SK-N-SH treated with all-trans-retinoic acid at 6 μM for 48 hours (cell line): ENCODE results near the gene PSMB1.

Experiments
- ATAC-seq: fragments of 200-7000 bp; cut with Tn5 transposase; 3 replicates; pipeline ENCODE4 v1.9.1; 2020; ENCODE audit warnings: mild to moderate bottlenecking, moderate library complexity
- ARNTL ChIP-seq: fragments of 450-650 bp; formaldehyde crosslinking; IDR thresholded peaks from 2 replicates; pipeline ENCODE4 v1.5.0; 2020; ENCODE audit warnings: low read depth, mild to moderate bottlenecking, moderate library complexity, borderline replicate concordance
- BACH2 ChIP-seq: fragments of 250-450 bp; sonication (Bioruptor Pico); IDR thresholded peaks from 2 replicates; pipeline ENCODE4 v1.9.0; 2021; ENCODE audit warnings: mild to moderate bottlenecking, borderline replicate concordance
- CSDC2 ChIP-seq: fragments of 250-450 bp; sonication (Bioruptor Pico); IDR thresholded peaks from 2 replicates; pipeline ENCODE4 v1.5.0; 2020; ENCODE audit warnings: mild to moderate bottlenecking, moderate library complexity
- ESRRG ChIP-seq: fragments of 250-450 bp; sonication (Bioruptor Pico); IDR thresholded peaks from 2 replicates; pipeline ENCODE4 v1.6.1; 2021; ENCODE audit warnings: mild to moderate bottlenecking
- GLIS3 ChIP-seq: fragments of 250-450 bp; sonication (Bioruptor Pico); IDR thresholded peaks from 2 replicates; pipeline ENCODE4 v1.5.0; 2020; ENCODE audit warnings: mild to moderate bottlenecking, moderate library complexity
- ISL1 ChIP-seq: fragments of 250-450 bp; sonication (Bioruptor Pico); IDR thresholded peaks from 2 replicates; pipeline ENCODE4 v2.1.2; 2022; ENCODE audit warnings: mild to moderate bottlenecking, moderate library complexity
- OSR1 ChIP-seq: fragments of 250-450 bp; sonication (Bioruptor Pico); IDR thresholded peaks from 2 replicates; pipeline ENCODE4 v1.8.0; 2022; ENCODE audit warnings: moderate library complexity, mild to moderate bottlenecking, inconsistent platforms
- POU6F1 ChIP-seq: fragments of 250-450 bp; sonication (Bioruptor Pico); IDR thresholded peaks from 2 replicates; pipeline ENCODE4 v1.8.0; 2021; ENCODE audit warnings: low read depth, mild to moderate bottlenecking, moderate library complexity, borderline replicate concordance
- PPARA ChIP-seq: fragments of 250-450 bp; sonication (Bioruptor Pico); IDR thresholded peaks from 2 replicates; pipeline ENCODE4 v1.5.0; 2020; ENCODE audit warnings: mild to moderate bottlenecking, borderline replicate concordance
- RARB ChIP-seq: fragments of 250-450 bp; sonication (Bioruptor Pico); IDR thresholded peaks from 2 replicates; pipeline ENCODE4 v1.8.0; 2021; ENCODE audit warnings: mild to moderate bottlenecking, moderate library complexity
- SNAI2 ChIP-seq: fragments of 250-450 bp; sonication (Bioruptor Pico); IDR thresholded peaks from 2 replicates; pipeline ENCODE4 v1.5.0; 2020; ENCODE audit warnings: mild to moderate bottlenecking, moderate library complexity
- TCF4 ChIP-seq: fragments of 250-450 bp; sonication (Bioruptor Pico); IDR thresholded peaks from 2 replicates; pipeline ENCODE4 v1.8.0; 2021; ENCODE audit warnings: mild to moderate bottlenecking, moderate library complexity, borderline replicate concordance
- TOX ChIP-seq: fragments of 250-450 bp; sonication (Bioruptor Pico); IDR thresholded peaks from 2 replicates; pipeline ENCODE4 v1.8.0; 2021; ENCODE audit warnings: mild to moderate bottlenecking, moderate library complexity, borderline replicate concordance
- TSHZ2 ChIP-seq: fragments of 250-450 bp; sonication (Bioruptor Pico); IDR thresholded peaks from 2 replicates; pipeline ENCODE4 v1.5.0; 2020; ENCODE audit warnings: mild to moderate bottlenecking, moderate library complexity
- ZC3H10 ChIP-seq: fragments of 250-450 bp; sonication (Bioruptor Pico); IDR thresholded peaks from 2 replicates; pipeline ENCODE4 v1.5.1; 2021; ENCODE audit warnings: mild to moderate bottlenecking, moderate library complexity
- ZFP3 ChIP-seq: fragments of 250-450 bp; sonication (Bioruptor Pico); IDR thresholded peaks from 2 replicates; pipeline ENCODE4 v1.5.0; 2020; ENCODE audit warnings: mild to moderate bottlenecking, moderate library complexity
- ZFP30 ChIP-seq: fragments of 450-650 bp; formaldehyde crosslinking; IDR thresholded peaks from 2 replicates; pipeline ENCODE4 v1.5.0; 2022; ENCODE audit warnings: mild to moderate bottlenecking, moderate library complexity
- ZNF565 ChIP-seq: fragments of 450-650 bp; formaldehyde crosslinking; conservative IDR thresholded peaks from 2 replicates; pipeline ENCODE4 v1.5.0; 2020; ENCODE audit warnings: low read depth, mild to moderate bottlenecking, moderate library complexity
- ZNF70 ChIP-seq: fragments of 450-650 bp; formaldehyde crosslinking; IDR thresholded peaks from 2 replicates; pipeline ENCODE4 v1.5.0; 2020; ENCODE audit warnings: mild to moderate bottlenecking, moderate library complexity
- ZNF8 ChIP-seq: fragments of 450-650 bp; formaldehyde crosslinking; IDR thresholded peaks from 2 replicates; pipeline ENCODE4 v1.5.0; 2020; ENCODE audit warnings: mild to moderate bottlenecking, moderate library complexity
- TF ChIP-seq, protein P1 (sequence below): fragments of 250-450 bp; sonication (Bioruptor Pico); IDR thresholded peaks from 2 replicates; pipeline ENCODE4 v1.5.1; 2020; ENCODE audit warnings: low read depth, mild to moderate bottlenecking, moderate library complexity
- TF ChIP-seq, protein P2 (sequence below): fragments of 250-450 bp; sonication (Bioruptor Pico); IDR thresholded peaks from 2 replicates; pipeline ENCODE4 v1.5.1; 2021; ENCODE audit warnings: mild to moderate bottlenecking, moderate library complexity

Gene PSMB1

DNA sequence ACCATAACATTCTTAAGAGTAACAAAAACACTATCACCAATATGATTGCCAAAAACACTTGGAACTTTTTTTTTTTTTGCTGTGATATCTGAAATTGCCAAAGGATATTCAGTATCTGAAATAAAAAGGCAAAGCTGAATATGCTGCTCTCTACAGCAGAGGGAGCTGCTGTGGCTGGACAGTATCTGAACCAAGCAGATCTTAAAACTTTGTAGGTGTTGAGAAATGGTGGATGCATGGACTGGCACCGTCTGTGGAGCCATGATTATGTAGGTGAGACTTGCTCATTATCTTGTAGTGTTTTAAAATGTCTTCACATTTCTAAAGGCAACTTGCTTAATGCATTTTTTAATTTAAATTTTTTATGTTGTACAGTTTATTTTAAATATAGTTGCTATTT, 22.1 kb upstream of the PSMB1 start (continued):
- no peak for TF ChIP-seq TSHZ2 (CRISPR knock-in tag)
- TF ChIP-seq SNAI2 = no peak

DNA sequence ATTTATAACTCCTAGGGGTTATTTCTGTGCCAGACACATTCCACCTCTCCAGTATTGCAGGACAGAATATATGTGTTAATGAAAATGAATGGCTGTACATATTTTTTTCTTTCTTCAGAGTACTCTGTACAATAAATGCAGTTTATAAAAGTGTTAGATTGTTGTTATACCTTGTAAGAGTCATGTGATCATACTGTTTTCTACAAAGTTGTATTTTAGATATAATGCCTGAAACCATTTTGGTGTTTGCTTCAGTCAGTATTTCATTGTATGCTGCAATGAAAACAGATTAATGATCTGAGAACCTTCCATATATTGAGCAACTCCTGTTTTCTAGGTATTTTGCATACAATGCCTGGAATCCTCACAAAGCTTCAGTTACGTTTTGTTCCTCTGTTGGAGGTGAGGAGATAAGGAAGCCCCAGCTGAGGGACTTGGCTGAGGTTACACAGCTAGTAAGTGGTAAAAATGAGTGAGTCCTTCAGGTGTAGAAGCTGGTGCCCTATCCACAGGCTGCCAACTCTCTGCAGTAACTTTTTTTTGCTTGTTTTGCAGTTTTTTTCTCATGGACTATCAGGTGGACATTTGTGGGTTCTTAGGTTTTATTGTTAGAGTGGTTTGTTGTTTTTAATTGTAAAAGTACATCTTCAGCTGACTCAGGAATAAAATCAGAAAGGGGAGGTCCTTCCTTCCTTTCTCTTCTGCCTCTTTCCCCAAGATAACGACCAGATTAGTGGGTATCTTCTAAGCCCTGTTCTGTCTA, 19.8 kb upstream of the PSMB1 start:
- TF ChIP-seq ZFP3 (CRISPR knock-in tag) = no peak
- TF ChIP-seq TOX (CRISPR knock-in tag) = no peak
- no peak for TF ChIP-seq ZNF70 (CRISPR knock-in tag)
- no peak for TF ChIP-seq BACH2 (CRISPR knock-in tag)
- no peak for TF ChIP-seq ZFP30 (CRISPR knock-in tag)
- no peak for TF ChIP-seq ZNF565 (CRISPR knock-in tag)
- TF ChIP-seq CSDC2 = no peak
- TF ChIP-seq POU6F1 (CRISPR knock-in tag) = no peak
- TF ChIP-seq TCF4 = no peak
- no peak for TF ChIP-seq ESRRG (CRISPR knock-in tag)
- no peak for TF ChIP-seq RARB
- TF ChIP-seq SNAI2 = no peak
- TF ChIP-seq ZC3H10 (CRISPR knock-in tag) = no peak
- TF ChIP-seq ISL1 (CRISPR knock-in tag) = no peak
- TF ChIP-seq GLIS3 (CRISPR knock-in tag) = no peak
- TF ChIP-seq, protein P1, sequence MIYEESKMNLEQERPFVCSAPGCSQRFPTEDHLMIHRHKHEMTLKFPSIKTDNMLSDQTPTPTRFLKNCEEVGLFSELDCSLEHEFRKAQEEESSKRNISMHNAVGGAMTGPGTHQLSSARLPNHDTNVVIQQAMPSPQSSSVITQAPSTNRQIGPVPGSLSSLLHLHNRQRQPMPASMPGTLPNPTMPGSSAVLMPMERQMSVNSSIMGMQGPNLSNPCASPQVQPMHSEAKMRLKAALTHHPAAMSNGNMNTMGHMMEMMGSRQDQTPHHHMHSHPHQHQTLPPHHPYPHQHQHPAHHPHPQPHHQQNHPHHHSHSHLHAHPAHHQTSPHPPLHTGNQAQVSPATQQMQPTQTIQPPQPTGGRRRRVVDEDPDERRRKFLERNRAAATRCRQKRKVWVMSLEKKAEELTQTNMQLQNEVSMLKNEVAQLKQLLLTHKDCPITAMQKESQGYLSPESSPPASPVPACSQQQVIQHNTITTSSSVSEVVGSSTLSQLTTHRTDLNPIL (CRISPR knock-in tag) = no peak
- TF ChIP-seq PPARA (CRISPR knock-in tag) = no peak
- no peak for TF ChIP-seq TSHZ2 (CRISPR knock-in tag)
- TF ChIP-seq, protein P2, sequence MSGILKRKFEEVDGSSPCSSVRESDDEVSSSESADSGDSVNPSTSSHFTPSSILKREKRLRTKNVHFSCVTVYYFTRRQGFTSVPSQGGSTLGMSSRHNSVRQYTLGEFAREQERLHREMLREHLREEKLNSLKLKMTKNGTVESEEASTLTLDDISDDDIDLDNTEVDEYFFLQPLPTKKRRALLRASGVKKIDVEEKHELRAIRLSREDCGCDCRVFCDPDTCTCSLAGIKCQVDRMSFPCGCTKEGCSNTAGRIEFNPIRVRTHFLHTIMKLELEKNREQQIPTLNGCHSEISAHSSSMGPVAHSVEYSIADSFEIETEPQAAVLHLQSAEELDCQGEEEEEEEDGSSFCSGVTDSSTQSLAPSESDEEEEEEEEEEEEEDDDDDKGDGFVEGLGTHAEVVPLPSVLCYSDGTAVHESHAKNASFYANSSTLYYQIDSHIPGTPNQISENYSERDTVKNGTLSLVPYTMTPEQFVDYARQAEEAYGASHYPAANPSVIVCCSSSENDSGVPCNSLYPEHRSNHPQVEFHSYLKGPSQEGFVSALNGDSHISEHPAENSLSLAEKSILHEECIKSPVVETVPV (CRISPR knock-in tag) = no peak
- TF ChIP-seq ARNTL (CRISPR knock-in tag) = no peak
- ATAC-seq = no peak

DNA sequence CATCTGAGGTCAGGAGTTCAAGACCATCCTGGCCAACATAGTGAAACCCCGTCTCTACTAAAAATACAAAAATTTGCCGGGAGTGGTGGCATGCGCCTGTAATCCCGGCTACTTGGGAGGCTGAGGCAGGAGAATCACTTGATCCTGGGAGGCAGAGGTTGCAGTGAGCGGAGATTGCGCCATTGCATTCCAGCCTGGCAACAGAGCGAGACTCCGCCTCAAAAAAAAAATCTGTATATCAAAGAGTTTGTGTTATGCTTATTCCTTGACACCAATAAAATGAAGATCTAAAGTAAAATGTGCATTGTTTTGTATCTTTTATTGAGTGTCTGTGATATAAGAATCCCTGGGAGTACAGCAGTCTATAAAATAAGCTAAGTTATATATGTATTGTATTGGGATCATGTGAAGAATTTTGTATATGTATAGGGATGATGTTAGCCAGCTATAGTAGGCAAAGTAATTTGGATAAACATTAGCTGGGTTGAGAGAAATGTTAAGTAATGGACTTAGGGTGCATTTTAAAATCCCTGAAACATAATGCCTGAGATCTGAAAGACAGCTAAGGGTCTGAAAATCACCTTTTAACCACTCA, 11.9 kb upstream of the PSMB1 start:
- ATAC-seq = no peak
- TF ChIP-seq, protein P1 (CRISPR knock-in tag) = no peak
- TF ChIP-seq ZC3H10 (CRISPR knock-in tag) = no peak
- TF ChIP-seq RARB = no peak
- no peak for TF ChIP-seq ZNF8 (CRISPR knock-in tag)
- no peak for TF ChIP-seq GLIS3 (CRISPR knock-in tag)
- no peak for TF ChIP-seq PPARA (CRISPR knock-in tag)
- no peak for TF ChIP-seq POU6F1 (CRISPR knock-in tag)
- TF ChIP-seq ZNF565 (CRISPR knock-in tag) = no peak
- no peak for TF ChIP-seq OSR1 (CRISPR knock-in tag)
- no peak for TF ChIP-seq ISL1 (CRISPR knock-in tag)
- TF ChIP-seq, protein P2 (CRISPR knock-in tag) = no peak
- TF ChIP-seq CSDC2 = no peak
